ENCODE results near the gene OSTF1.

OSTF1 gene

DNA sequence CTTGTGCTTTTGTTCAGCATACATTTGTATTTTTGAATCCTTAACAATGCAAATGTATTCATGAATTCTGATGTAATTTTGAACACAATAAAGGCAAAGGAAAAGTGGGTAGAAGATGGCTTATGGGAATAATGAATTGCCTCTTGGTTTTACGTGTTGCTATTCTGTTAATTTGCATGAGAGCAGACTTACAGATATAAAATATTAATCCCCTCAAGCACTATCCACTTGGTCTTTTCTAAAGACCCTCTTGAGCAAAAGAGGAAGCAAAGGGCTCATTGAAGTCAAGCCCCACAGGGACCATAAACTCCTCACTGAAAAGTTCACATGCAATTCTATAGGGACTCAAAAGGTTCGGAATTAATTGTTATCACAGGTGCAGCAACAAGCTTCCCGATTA lies 51.9 kb downstream of the OSTF1 start:
- H3K4me3 ChIP-seq (IDR thresholded peaks at IDR 0.05; ENCODE audit: insufficient read depth, low read depth, low read length): no peak overlapping the region
- no peak overlapping the region for H3K4me2 ChIP-seq
- H2AFZ ChIP-seq (ENCODE audit: low read depth): no peak overlapping the region
- no peak overlapping the region for H3K9ac ChIP-seq
- H4K20me1 ChIP-seq (ENCODE audit: insufficient read depth): no peaks in the 10 kb centered on the region
- TF ChIP-seq, protein P1, sequence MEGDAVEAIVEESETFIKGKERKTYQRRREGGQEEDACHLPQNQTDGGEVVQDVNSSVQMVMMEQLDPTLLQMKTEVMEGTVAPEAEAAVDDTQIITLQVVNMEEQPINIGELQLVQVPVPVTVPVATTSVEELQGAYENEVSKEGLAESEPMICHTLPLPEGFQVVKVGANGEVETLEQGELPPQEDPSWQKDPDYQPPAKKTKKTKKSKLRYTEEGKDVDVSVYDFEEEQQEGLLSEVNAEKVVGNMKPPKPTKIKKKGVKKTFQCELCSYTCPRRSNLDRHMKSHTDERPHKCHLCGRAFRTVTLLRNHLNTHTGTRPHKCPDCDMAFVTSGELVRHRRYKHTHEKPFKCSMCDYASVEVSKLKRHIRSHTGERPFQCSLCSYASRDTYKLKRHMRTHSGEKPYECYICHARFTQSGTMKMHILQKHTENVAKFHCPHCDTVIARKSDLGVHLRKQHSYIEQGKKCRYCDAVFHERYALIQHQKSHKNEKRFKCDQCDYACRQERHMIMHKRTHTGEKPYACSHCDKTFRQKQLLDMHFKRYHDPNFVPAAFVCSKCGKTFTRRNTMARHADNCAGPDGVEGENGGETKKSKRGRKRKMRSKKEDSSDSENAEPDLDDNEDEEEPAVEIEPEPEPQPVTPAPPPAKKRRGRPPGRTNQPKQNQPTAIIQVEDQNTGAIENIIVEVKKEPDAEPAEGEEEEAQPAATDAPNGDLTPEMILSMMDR (conservative IDR thresholded peaks at IDR 0.05; ENCODE audit: low read depth, low read length): no peak
- H3K27me3 ChIP-seq (ENCODE audit: insufficient read depth, low read depth): no peaks in the 10 kb centered on the region
- no peaks in the 10 kb centered on the region for H3K79me2 ChIP-seq (ENCODE audit: insufficient read depth, low read depth)
- H3K4me1 ChIP-seq (ENCODE audit: low read depth, poor library complexity, severe bottlenecking): no peaks in the 10 kb centered on the region
- H3K27ac ChIP-seq: no peak overlapping the region
- H3K36me3 ChIP-seq (ENCODE audit: insufficient read depth): no peaks in the 10 kb centered on the region

DNA sequence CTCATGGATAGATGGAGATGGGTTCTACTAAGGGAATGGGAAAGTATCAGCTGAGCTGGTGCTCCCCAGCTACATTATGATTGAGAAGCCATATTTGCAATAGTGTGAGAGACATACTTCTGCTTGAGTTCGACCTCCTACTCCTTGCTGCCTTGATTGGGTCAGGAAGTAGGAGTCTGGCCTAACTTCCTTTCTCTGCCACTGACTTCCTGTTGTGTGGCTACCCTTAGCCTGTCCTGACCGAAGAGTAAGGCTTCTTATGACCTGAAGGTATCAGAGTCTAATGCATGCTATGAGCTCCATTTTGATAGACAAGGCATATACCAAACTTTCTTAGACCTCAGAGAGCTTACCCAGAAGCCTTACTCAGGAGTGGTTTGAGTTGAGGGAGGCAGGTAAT lies 53.9 kb downstream of the OSTF1 start:
- H3K4me3 ChIP-seq (IDR thresholded peaks at IDR 0.05; ENCODE audit: insufficient read depth, low read depth, low read length): no peak overlapping the region
- H3K4me2 ChIP-seq: no peak overlapping the region
- H3K27ac ChIP-seq: no peak overlapping the region
- no peaks in the 10 kb centered on the region for H3K79me2 ChIP-seq (ENCODE audit: insufficient read depth, low read depth)
- H3K27me3 ChIP-seq (ENCODE audit: insufficient read depth, low read depth): no peaks in the 10 kb centered on the region
- H3K4me1 ChIP-seq (ENCODE audit: low read depth, poor library complexity, severe bottlenecking): peaks cover 17% of the 10 kb centered on the region
- TF ChIP-seq, protein P1 (conservative IDR thresholded peaks at IDR 0.05; ENCODE audit: low read depth, low read length): no peak
- H3K36me3 ChIP-seq (ENCODE audit: insufficient read depth): no peaks in the 10 kb centered on the region
- no peak overlapping the region for H2AFZ ChIP-seq (ENCODE audit: low read depth)
- no peaks in the 10 kb centered on the region for H4K20me1 ChIP-seq (ENCODE audit: insufficient read depth)
- H3K9ac ChIP-seq: no peak overlapping the region

DNA sequence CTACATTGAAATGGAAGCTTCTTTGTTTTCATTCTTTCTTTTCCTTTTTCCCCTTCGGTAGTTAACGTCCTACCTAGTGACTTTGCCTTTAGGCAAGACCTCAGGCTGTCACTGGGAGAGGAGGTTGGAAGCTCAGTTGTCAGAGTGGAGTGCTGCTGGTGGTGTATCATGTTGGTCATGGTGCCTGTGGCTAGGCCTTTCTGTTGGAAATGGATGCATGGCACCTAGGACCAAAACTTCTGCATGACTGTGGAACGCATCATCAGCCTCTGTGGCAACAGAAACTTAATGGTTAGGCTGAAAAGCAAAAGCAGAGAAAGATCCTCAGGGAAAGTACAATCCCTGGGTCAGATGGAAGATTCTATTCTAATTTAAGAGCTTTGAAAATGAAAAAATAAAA lies 57.9 kb downstream of the OSTF1 start:
- no peaks in the 10 kb centered on the region for H3K27me3 ChIP-seq (ENCODE audit: insufficient read depth, low read depth)
- peaks cover 56% of the 10 kb centered on the region for H3K4me1 ChIP-seq (ENCODE audit: low read depth, poor library complexity, severe bottlenecking)
- no peak overlapping the region for H3K9ac ChIP-seq
- no peaks in the 10 kb centered on the region for H3K36me3 ChIP-seq (ENCODE audit: insufficient read depth)
- no peaks in the 10 kb centered on the region for H4K20me1 ChIP-seq (ENCODE audit: insufficient read depth)
- H3K79me2 ChIP-seq (ENCODE audit: insufficient read depth, low read depth): no peaks in the 10 kb centered on the region
- TF ChIP-seq, protein P1 (conservative IDR thresholded peaks at IDR 0.05; ENCODE audit: low read depth, low read length): no peak
- peak overlapping the region; percentile 93; the same call in 1 of the 2 replicates for H3K27ac ChIP-seq
- no peak overlapping the region for H2AFZ ChIP-seq (ENCODE audit: low read depth)
- no peak overlapping the region for H3K4me3 ChIP-seq (IDR thresholded peaks at IDR 0.05; ENCODE audit: insufficient read depth, low read depth, low read length)
- H3K4me2 ChIP-seq: no peak overlapping the region

DNA sequence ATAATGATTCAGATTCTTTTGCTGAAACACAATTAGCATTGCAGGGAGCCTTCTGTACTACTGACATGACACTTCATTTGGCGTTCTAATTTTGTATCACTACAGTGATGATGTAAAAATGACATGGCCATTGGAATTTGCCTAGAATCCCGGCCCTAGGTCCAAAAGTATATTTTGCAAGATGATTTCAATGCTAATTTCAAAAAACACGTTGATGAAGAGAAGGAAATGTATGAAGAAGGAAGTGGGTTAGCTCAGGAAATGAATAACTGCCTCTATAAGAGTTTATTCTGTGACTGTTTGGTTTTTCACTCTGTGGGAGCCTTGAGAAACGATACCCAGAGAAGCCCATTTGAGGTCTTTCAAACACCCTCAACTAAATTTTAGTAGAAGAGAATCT lies 59.3 kb downstream of the OSTF1 start:
- Histone ChIP-seq H3K9ac (peak overlapping the region; percentile 6; the same call in 1 of the 2 replicates), H3K4me3 (IDR thresholded peaks at IDR 0.05; ENCODE audit: insufficient read depth, low read depth, low read length) (no peak overlapping the region), H3K4me2 (peak overlapping the region; percentile 86), H3K4me1 (ENCODE audit: low read depth, poor library complexity, severe bottlenecking) (peaks cover 70% of the 10 kb centered on the region), H3K79me2 (ENCODE audit: insufficient read depth, low read depth) (no peaks in the 10 kb centered on the region), H2AFZ (ENCODE audit: low read depth) (0 out of 2 replicates have a peak overlapping the region, but pooled peaks have one; percentile 10), H3K27ac (peak overlapping the region; percentile 93), H3K27me3 (ENCODE audit: insufficient read depth, low read depth) (no peaks in the 10 kb centered on the region), H4K20me1 (ENCODE audit: insufficient read depth) (no peaks in the 10 kb centered on the region), H3K36me3 (ENCODE audit: insufficient read depth) (no peaks in the 10 kb centered on the region)
- TF ChIP-seq, protein P1 (conservative IDR thresholded peaks at IDR 0.05; ENCODE audit: low read depth, low read length): no peak

Measured in KMS-11 (cell line).